Lower leg skin (tissue), 4 donors: ENCODE results near the gene MAP3K19. TPM values are rescaled to one million over a fixed set of nuclear protein-coding genes. Genes with fewer than 3 reads are reported as not detected.

Experiments
- DNase-seq, 2 donors: peaks; one replicate each; pipeline ENCODE4 v3.0.0-alpha.2; 2019; ENCODE audit warnings: low spot score in 2 of 2
- H3K4me3 ChIP-seq: fragments of 200-600 bp; sonication (generic); 2 replicates; pipeline ENCODE4 v1.5.1; 2017; ENCODE audit warnings: mild to moderate bottlenecking, low read depth; ENCODE audit not compliant: poor library complexity, severe bottlenecking
- POLR2A ChIP-seq, 2 donors: fragments of 450-650 bp; IDR thresholded peaks; one replicate each; pipeline ENCODE4 v1.6.1; 2016 to 2017; ENCODE audit warnings: antibody characterized with exemption in 2 of 2, mild to moderate bottlenecking in 1 of 2, moderate library complexity in 1 of 2
- WGBS, 2 donors: methylation state at CpG; one replicate each; pipeline ENCODE4 v1.1.5; 2018; 5-methylcytosine and 5-hydroxymethylcytosine counted together
- intact Hi-C: fragments of 100-400 bp; cut with DNase I; formaldehyde crosslinking; loops from one replicate; pipeline ENCODE4 v1.15.0; 2023; ENCODE audit warnings: low total_unique reads
- total RNA-seq, 4 donors: library from RNA; depleted of rRNA; stranded (reverse); fragments of >200 nt; gene quantifications; one replicate each; pipeline ENCODE4 v1.1.0, GENCODE V29; 2016
- TF ChIP-seq, protein P1 (sequence below), 3 donors: fragments of 450-650 bp; IDR thresholded peaks; one replicate each; pipeline ENCODE4 v1.5.1; 2016; ENCODE audit warnings: antibody characterized with exemption in 3 of 3, mild to moderate bottlenecking in 3 of 3, moderate library complexity in 2 of 3

Gene MAP3K19
- total RNA-seq, 4 donors from 2014 or later: not detected

- intact Hi-C loops: no loop called here
- no peak for DNase-seq
- no peak overlapping the region for H3K4me3 ChIP-seq
- WGBS, 2 donors: 75 to 87% methylated on average over 3 of the region's 3 CpGs
- TF ChIP-seq, protein P1, sequence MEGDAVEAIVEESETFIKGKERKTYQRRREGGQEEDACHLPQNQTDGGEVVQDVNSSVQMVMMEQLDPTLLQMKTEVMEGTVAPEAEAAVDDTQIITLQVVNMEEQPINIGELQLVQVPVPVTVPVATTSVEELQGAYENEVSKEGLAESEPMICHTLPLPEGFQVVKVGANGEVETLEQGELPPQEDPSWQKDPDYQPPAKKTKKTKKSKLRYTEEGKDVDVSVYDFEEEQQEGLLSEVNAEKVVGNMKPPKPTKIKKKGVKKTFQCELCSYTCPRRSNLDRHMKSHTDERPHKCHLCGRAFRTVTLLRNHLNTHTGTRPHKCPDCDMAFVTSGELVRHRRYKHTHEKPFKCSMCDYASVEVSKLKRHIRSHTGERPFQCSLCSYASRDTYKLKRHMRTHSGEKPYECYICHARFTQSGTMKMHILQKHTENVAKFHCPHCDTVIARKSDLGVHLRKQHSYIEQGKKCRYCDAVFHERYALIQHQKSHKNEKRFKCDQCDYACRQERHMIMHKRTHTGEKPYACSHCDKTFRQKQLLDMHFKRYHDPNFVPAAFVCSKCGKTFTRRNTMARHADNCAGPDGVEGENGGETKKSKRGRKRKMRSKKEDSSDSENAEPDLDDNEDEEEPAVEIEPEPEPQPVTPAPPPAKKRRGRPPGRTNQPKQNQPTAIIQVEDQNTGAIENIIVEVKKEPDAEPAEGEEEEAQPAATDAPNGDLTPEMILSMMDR (IDR thresholded peaks at IDR 0.05): no peak
- no peak for TF ChIP-seq POLR2A (IDR thresholded peaks at IDR 0.05)
Observed at GRCh38 chr2:135074216-135074615, 27.0 kb upstream of the MAP3K19 start.

DNA sequence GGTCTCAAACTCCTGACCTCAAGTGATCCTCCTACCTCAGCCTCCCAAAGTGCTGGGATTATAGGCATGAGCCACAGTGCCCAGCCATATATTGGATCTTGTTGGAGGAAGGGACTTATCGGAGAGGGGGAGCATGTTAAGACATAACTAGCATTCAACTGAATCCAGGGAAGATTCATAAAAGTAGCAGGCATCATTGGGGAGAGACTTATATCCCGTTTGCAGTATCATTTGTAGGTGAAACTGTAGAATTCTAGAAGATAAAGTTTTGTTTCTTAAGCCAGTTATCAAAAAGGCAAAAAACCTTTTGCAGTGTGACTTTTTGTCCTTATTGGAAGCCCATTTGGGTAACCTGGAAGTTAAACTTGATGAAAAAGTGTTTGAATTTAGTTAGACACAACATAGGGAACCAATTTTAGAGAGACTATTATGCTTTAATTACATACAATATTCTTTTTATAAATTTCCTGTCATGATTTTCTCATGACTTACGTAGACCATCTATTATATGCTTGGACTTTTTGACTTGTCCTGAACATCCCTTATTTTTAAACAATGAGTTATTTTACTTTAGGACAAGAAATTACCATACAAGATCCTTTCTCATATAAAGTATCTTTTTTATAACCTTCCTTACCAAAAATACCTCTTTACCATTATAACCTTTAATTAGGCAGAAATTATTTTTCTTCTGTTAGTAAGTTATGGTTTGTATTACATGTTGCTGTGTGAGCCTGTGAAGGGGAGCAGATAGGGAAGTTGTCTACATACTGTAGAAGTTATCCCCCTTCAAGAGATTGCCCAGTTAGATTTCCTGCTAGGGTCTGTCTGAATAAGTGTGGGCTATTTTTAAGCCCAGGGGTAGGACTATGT, 25.1 kb upstream of the MAP3K19 start:
- no peak overlapping the region for H3K4me3 ChIP-seq
- DNase-seq: no peak
- 95 to 97% methylated on average over 3 of the region's 3 CpGs for WGBS, 2 donors
- TF ChIP-seq POLR2A (IDR thresholded peaks at IDR 0.05): no peak
- TF ChIP-seq, protein P1 (IDR thresholded peaks at IDR 0.05): no peak
- intact Hi-C loops: no loop called here

GRCh38 chr2:135066710-135067109, 19.5 kb upstream of the MAP3K19 start:
- intact Hi-C loops: no loop called here
- DNase-seq: no peak
- no peak overlapping the region for H3K4me3 ChIP-seq
- TF ChIP-seq, protein P1 (IDR thresholded peaks at IDR 0.05): no peak
- TF ChIP-seq POLR2A (IDR thresholded peaks at IDR 0.05): no peak
- 71 to 77% methylated on average over 1 of the region's 1 CpG for WGBS, 2 donors

- TF ChIP-seq, protein P1 (IDR thresholded peaks at IDR 0.05): no peak
- TF ChIP-seq POLR2A (IDR thresholded peaks at IDR 0.05): no peak
- no peak overlapping the region for H3K4me3 ChIP-seq
- intact Hi-C loops: no loop called here
- DNase-seq: no peak
- 92 to 97% methylated on average over 2 of the region's 2 CpGs for WGBS, 2 donors
Observed at GRCh38 chr2:135064149-135064548, 16.9 kb upstream of the MAP3K19 start.

GRCh38 chr2:135063210-135063609, 16.0 kb upstream of the MAP3K19 start:
- no peak for DNase-seq
- no peak overlapping the region for H3K4me3 ChIP-seq
- TF ChIP-seq, protein P1 (IDR thresholded peaks at IDR 0.05): no peak
- no peak for TF ChIP-seq POLR2A (IDR thresholded peaks at IDR 0.05)
- 82 to 86% methylated on average over 1 of the region's 1 CpG for WGBS, 2 donors
- intact Hi-C loops: no loop called here
